Astrocyte (in vitro differentiated cells and primary cell): Measurements from ENCODE around the gene TOP1. TPM values are rescaled to one million over a fixed set of nuclear protein-coding genes. Genes with fewer than 3 reads are reported as not detected.
A peak's percentile ranks its signal among the peaks of the same experiment; 100 is the strongest.

ENCODE experiments used
- DNase-seq: peaks from one replicate; pipeline ENCODE4 v3.0.0-alpha.2; 2010; ENCODE audit warnings: low read depth
- FAIRE-seq: peaks from 2 replicates; lab custom pipeline; 2011; peaks lifted over from hg19 to GRCh38; lab: Jason Lieb, UNC
- H2AFZ ChIP-seq: 2 replicates; pipeline ENCODE4 v1.6.0; 2012; ENCODE audit warnings: low read depth, low read length, inconsistent platforms
- H3K27ac ChIP-seq: 2 replicates; pipeline ENCODE4 v1.5.1; 2011; ENCODE audit warnings: low read depth, low read length, inconsistent platforms
- H3K27me3 ChIP-seq: 2 replicates; pipeline ENCODE4 v1.6.0; 2011; ENCODE audit warnings: low read length, inconsistent platforms; ENCODE audit not compliant: insufficient read depth
- H3K36me3 ChIP-seq: 2 replicates; pipeline ENCODE4 v1.5.1; 2011; ENCODE audit warnings: low read length, inconsistent platforms; ENCODE audit not compliant: insufficient read depth
- H3K4me1 ChIP-seq: 2 replicates; pipeline ENCODE4 v1.5.1; 2011; ENCODE audit warnings: low read length, inconsistent platforms; ENCODE audit not compliant: insufficient read depth
- H3K4me2 ChIP-seq: 2 replicates; pipeline ENCODE4 v1.6.0; 2012; ENCODE audit warnings: low read length, inconsistent platforms
- H3K4me3 ChIP-seq: 2 replicates; pipeline ENCODE4 v1.5.1; 2011; ENCODE audit warnings: low read depth, mild to moderate bottlenecking, low read length, inconsistent platforms; ENCODE audit not compliant: insufficient read depth
- H3K79me2 ChIP-seq: 2 replicates; pipeline ENCODE4 v1.6.0; 2012; ENCODE audit warnings: mild to moderate bottlenecking, low read length, inconsistent platforms; ENCODE audit not compliant: insufficient read depth
- H3K9ac ChIP-seq: 2 replicates; pipeline ENCODE4 v1.6.0; 2012; ENCODE audit warnings: mild to moderate bottlenecking, low read length, inconsistent platforms
- H3K9me3 ChIP-seq: 2 replicates; pipeline ENCODE4 v1.5.1; 2012; ENCODE audit warnings: low read depth, mild to moderate bottlenecking, low read length, inconsistent platforms; ENCODE audit not compliant: insufficient read depth
- H4K20me1 ChIP-seq: 2 replicates; pipeline ENCODE4 v1.6.0; 2012; ENCODE audit warnings: low read length, inconsistent platforms; ENCODE audit not compliant: insufficient read depth
- H3K27ac Mint-ChIP-seq: one replicate; pipeline ENCODE4 v1.8.0; 2021; ENCODE audit warnings: mild to moderate bottlenecking, mixed read lengths; ENCODE audit not compliant: unreplicated experiment
- H3K27me3 Mint-ChIP-seq: one replicate; pipeline ENCODE4 v1.8.0; 2021; ENCODE audit warnings: low read depth, mixed read lengths; ENCODE audit not compliant: unreplicated experiment
- H3K36me3 Mint-ChIP-seq: one replicate; pipeline ENCODE4 v1.8.0; 2021; ENCODE audit warnings: low read depth, mixed read lengths; ENCODE audit not compliant: unreplicated experiment
- H3K4me1 Mint-ChIP-seq: one replicate; pipeline ENCODE4 v1.8.0; 2021; ENCODE audit warnings: low read depth, mixed read lengths; ENCODE audit not compliant: unreplicated experiment
- H3K4me3 Mint-ChIP-seq: one replicate; pipeline ENCODE4 v1.8.0; 2021; ENCODE audit warnings: mild to moderate bottlenecking, moderate library complexity, mixed read lengths; ENCODE audit not compliant: unreplicated experiment
- H3K9me3 Mint-ChIP-seq: one replicate; pipeline ENCODE4 v1.8.0; 2021; ENCODE audit warnings: mild to moderate bottlenecking, mixed read lengths; ENCODE audit not compliant: unreplicated experiment
- CTCF ChIP-seq: IDR thresholded peaks from 2 replicates; pipeline ENCODE4 v1.5.1; 2011; ENCODE audit warnings: low read depth, mild to moderate bottlenecking, inconsistent platforms, low read length, moderate library complexity; ENCODE audit not compliant: insufficient read depth
- EZH2 ChIP-seq: IDR thresholded peaks from 2 replicates; pipeline ENCODE4 v1.6.1; 2012; ENCODE audit warnings: mild to moderate bottlenecking, low read length, inconsistent platforms; ENCODE audit not compliant: insufficient read depth
- total RNA-seq: library from RNA; stranded (reverse); gene quantifications from 2 replicates; pipeline ENCODE4 v1.2.1, GENCODE V29; 2021

TOP1 gene
- total RNA-seq, 1 donor from 2014 or later, result 63.5 TPM

GRCh38 chr20:40990542-40991120 is 38.0 kb upstream of the TOP1 start:
- Histone ChIP-seq H3K9ac (no peak overlapping the region), H3K4me1 (no peaks in the 10 kb centered on the region), H3K4me2 (no peak overlapping the region), H3K27ac (no peak overlapping the region), H3K27me3 (no peaks in the 10 kb centered on the region), H3K4me3 (no peak overlapping the region), H4K20me1 (no peaks in the 10 kb centered on the region), H3K9me3 (no peaks in the 10 kb centered on the region), H3K36me3 (no peaks in the 10 kb centered on the region), H3K79me2 (no peaks in the 10 kb centered on the region), H2AFZ (peak overlapping the region; percentile 57)
- peak; percentile 49 for FAIRE-seq
- no peaks in the 10 kb centered on the region for H3K9me3 Mint-ChIP-seq
- peak; percentile 64 for DNase-seq
- TF ChIP-seq CTCF (peak; percentile 87), EZH2 (no peak)
- no peaks in the 10 kb centered on the region for H3K36me3 Mint-ChIP-seq
- peaks cover 13% of the 10 kb centered on the region for H3K4me1 Mint-ChIP-seq
- peaks cover 2% of the 10 kb centered on the region for H3K27me3 Mint-ChIP-seq
- H3K27ac Mint-ChIP-seq, result no peak overlapping the region
- H3K4me3 Mint-ChIP-seq, result no peak overlapping the region

- no peaks in the 10 kb centered on the region for H3K4me1 ChIP-seq
- no peak overlapping the region for H3K9ac ChIP-seq
- H3K27ac ChIP-seq, result no peak overlapping the region
These were observed 37.3 kb upstream of the TOP1 start for GRCh38 chr20:40991181-40991889.

More at GRCh38 chr20:40991181-40991889, 37.3 kb upstream of the TOP1 start:
- Histone ChIP-seq H4K20me1 (no peaks in the 10 kb centered on the region), H2AFZ (no peak overlapping the region), H3K4me2 (no peak overlapping the region), H3K36me3 (no peaks in the 10 kb centered on the region), H3K79me2 (no peaks in the 10 kb centered on the region), H3K27me3 (no peaks in the 10 kb centered on the region), H3K4me3 (no peak overlapping the region), H3K9me3 (no peaks in the 10 kb centered on the region)
- Mint-ChIP-seq H3K9me3 (no peaks in the 10 kb centered on the region), H3K36me3 (no peaks in the 10 kb centered on the region), H3K4me3 (no peak overlapping the region), H3K27ac (no peak overlapping the region), H3K4me1 (peaks cover 13% of the 10 kb centered on the region), H3K27me3 (peaks cover 2% of the 10 kb centered on the region)
- TF ChIP-seq EZH2 (no peak), CTCF (no peak)
- FAIRE-seq (no peak), DNase-seq (no peak)
